ENCODE data around the gene HERC2. TPM values are rescaled to one million over a fixed set of nuclear protein-coding genes. Genes with fewer than 3 reads are reported as not detected.

Gene HERC2
- total and polyA plus RNA-seq, 2 of the 4 experiments (the other 2 are of a cell fraction) = 20.8 to 28.9 TPM

GRCh38 chr15:28105224-28105791, 216.7 kb downstream of the HERC2 start:
- no peak overlapping the region for H3K9ac ChIP-seq (ENCODE audit: low read depth, low read length)
- H3K9me3 ChIP-seq (ENCODE audit: control insufficient read depth, insufficient read depth, low read length) = no peaks in the 10 kb centered on the region
- no peaks in the 10 kb centered on the region for H3K36me3 ChIP-seq (ENCODE audit: control insufficient read depth, insufficient read depth, low read length)
- no peak overlapping the region for H4K5ac ChIP-seq (ENCODE audit: low read depth, low read length)
- H3K23ac ChIP-seq (ENCODE audit: low read depth, low read length) = no peak overlapping the region
- no peak overlapping the region for H3K4me2 ChIP-seq (ENCODE audit: low read depth, low read length)
- H4K91ac ChIP-seq (ENCODE audit: insufficient read depth, low read depth, low read length) = no peak overlapping the region
- no peak overlapping the region for H3K27ac ChIP-seq (ENCODE audit: insufficient read depth, low read length)
- no TSS peak for BruUV-seq (replicated peaks)
- no peak overlapping the region for H2AK5ac ChIP-seq (ENCODE audit: low read depth, low read length)
- H2BK15ac ChIP-seq (ENCODE audit: low read depth, low read length) = no peak overlapping the region
- intact Hi-C loops (cut with micrococcal nuclease) = no loop called here
- H3K4me3 ChIP-seq (ENCODE audit: insufficient read depth, low read depth, low read length) = no peak overlapping the region
- ATAC-seq (ENCODE audit: low read depth) (no peak), DNase-seq (no peak)
- WGBS, 2 experiments (ENCODE audit: extremely low coverage in 2 of 2, insufficient read length in 1 of 2) = 94% methylated on average over 8 of the region's 9 CpGs; no CpG with 5 or more reads in 1 of the 2 experiments
- H3K27me3 ChIP-seq (ENCODE audit: control insufficient read depth, insufficient read depth, low read length) = peaks cover 23% of the 10 kb centered on the region; the same call in 1 of the 2 replicates
- H2BK20ac ChIP-seq (ENCODE audit: low read depth, low read length) = no peak overlapping the region
- no peak overlapping the region for H3K4ac ChIP-seq (ENCODE audit: low read depth, low read length)
- H2AK9ac ChIP-seq (replicated peaks; ENCODE audit: low read depth, low read length, poor library complexity) = no peak overlapping the region
- POLR2A ChIA-PET (ENCODE audit: unreplicated experiment) = no interaction called here
- no peaks in the 10 kb centered on the region for H3K79me1 ChIP-seq (ENCODE audit: low read depth in 1 of 2, low read length in 2 of 2)
- H3K9me1 ChIP-seq (ENCODE audit: insufficient read depth, low read length) = peaks cover 2% of the 10 kb centered on the region; the same call in 1 of the 2 replicates
- H3K18ac ChIP-seq (ENCODE audit: low read depth, low read length) = no peak overlapping the region
- H4K20me1 ChIP-seq (ENCODE audit: insufficient read depth, low read length) = no peaks in the 10 kb centered on the region; the same call in 1 of the 2 replicates
- TF ChIP-seq RCOR1 (IDR thresholded peaks at IDR 0.05; ENCODE audit: insufficient replicate concordance, low read length) (no peak), CEBPB (IDR thresholded peaks at IDR 0.05; ENCODE audit: low read depth, low read length) (no peak), FOS (IDR thresholded peaks at IDR 0.05; ENCODE audit: low read depth, low read length) (no peak), POLR2A (IDR thresholded peaks at IDR 0.05; ENCODE audit: low read depth, low read length) (no peak), RFX5 (IDR thresholded peaks at IDR 0.05; ENCODE audit: low read depth, low read length) (no peak), MXI1 (IDR thresholded peaks at IDR 0.05; ENCODE audit: borderline replicate concordance, low read depth, low read length) (no peak), BHLHE40 (IDR thresholded peaks at IDR 0.05; ENCODE audit: low read depth, low read length) (no peak), SMC3 (IDR thresholded peaks at IDR 0.05; ENCODE audit: low read depth, low read length) (no peak), ELK1 (IDR thresholded peaks at IDR 0.05; ENCODE audit: borderline replicate concordance, low read depth, low read length) (no peak), MAZ (IDR thresholded peaks at IDR 0.05; ENCODE audit: borderline replicate concordance, low read depth, low read length) (no peak), NFE2L2 (IDR thresholded peaks at IDR 0.05; ENCODE audit: low read depth, low read length) (no peak), CTCF (conservative IDR thresholded peaks at IDR 0.05; ENCODE audit: low read depth, low read length) (no peak)
- H3K14ac ChIP-seq (replicated peaks; ENCODE audit: low read depth, low read length) = no peak overlapping the region
- CTCF ChIA-PET = no interaction called here
- no peak overlapping the region for H2BK120ac ChIP-seq (ENCODE audit: low read depth, low read length)
- no peaks in the 10 kb centered on the region; the same call in 1 of the 2 replicates for H3K4me1 ChIP-seq (ENCODE audit: control insufficient read depth, insufficient read depth, low read length)
- H2AFZ ChIP-seq (replicated peaks; ENCODE audit: low read length, poor library complexity) = peak overlapping the region; percentile 82
- H2BK5ac ChIP-seq (ENCODE audit: low read depth, low read length, poor library complexity, severe bottlenecking) = peak overlapping the region; percentile 70
- H4K8ac ChIP-seq (ENCODE audit: low read depth in 2 of 2, low read length in 2 of 2) = no peak overlapping the region
- dilution Hi-C loops (cut with HindIII; ENCODE audit: low sequenced_read_pairs, unreplicated experiment) = no loop called here
- H3K56ac ChIP-seq (ENCODE audit: extremely low read depth, insufficient read depth, low read length) = no peak overlapping the region
- in situ Hi-C loops (cut with MboI; ENCODE audit: low sequenced_read_pairs) = loop anchor here (25.0 kb wide), 1 partner anchor 1218 kb away; no protein-coding TSS in a partner anchor
